Measurements from ENCODE around the gene HHAT.

HHAT gene

DNA sequence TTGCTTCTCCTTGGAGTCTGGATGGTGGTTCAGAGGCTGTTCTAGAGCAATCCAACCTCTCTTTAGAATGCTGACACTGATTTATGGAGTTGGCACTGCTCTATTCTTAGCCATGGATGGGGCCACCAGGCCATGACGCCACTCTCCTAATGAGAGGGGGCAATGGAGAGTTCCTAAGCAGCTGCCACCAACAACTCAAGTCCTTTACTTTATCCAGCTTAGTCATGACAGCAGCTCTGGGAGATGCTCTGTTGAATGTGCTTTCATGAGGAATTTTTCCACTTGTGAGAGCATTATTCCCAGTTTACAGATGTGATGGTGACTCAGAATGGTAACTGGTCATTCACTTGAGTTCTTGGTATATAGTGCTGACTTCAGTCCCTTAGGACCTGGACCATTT, 366.3 kb downstream of the HHAT start:
- DNase-seq: no peak

- DNase-seq: no peak
Measured at GRCh38 chr1:210696709-210697108, 368.0 kb downstream of the HHAT start.

DNA sequence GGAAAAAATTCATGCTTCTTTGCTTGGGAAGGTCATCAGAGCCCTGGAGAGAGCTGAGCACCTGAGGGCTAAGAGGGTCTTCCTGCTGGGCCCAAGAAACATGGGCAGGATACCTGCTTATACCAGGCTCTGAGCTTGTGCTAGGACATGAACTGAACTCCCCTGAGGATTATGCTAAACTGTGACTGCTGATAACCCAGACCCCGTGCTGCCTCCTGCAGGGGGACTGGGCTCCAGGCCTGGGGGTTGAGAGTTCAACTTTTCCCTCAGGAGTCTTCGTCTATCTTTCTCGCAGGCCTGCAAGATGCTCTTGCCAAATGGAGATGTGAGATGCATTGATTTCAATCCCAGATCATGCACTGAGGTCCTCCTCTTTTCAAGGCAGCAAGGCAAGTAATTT, 368.5 kb downstream of the HHAT start:
- no peak for DNase-seq

- no peak for DNase-seq
Measured at GRCh38 chr1:210698661-210699060, 370.0 kb downstream of the HHAT start.

GRCh38 chr1:210700083-210700482, 371.4 kb downstream of the HHAT start:
- no peak for DNase-seq

GRCh38 chr1:210700511-210700910, 371.8 kb downstream of the HHAT start:
- no peak for DNase-seq

DNA sequence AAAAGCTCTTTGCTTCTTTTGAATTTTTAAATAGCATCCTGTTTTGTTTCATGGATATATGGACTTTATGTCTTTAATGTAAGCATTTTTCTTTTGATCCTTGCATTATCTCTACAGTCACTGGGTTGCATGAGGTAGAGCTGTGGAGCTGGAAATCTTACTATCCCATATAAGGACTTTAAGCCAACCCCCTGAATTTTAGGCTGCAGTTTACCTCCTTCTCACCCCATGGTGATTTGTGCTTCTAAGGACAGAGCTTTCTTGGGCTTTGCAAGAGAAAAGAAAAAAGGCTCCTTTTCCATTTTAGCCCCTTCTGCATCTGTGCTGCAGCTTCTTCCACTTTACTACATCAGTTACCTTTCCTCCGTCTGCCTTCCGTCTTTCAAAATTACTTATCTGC, 373.8 kb downstream of the HHAT start:
- no peak for DNase-seq

DNA sequence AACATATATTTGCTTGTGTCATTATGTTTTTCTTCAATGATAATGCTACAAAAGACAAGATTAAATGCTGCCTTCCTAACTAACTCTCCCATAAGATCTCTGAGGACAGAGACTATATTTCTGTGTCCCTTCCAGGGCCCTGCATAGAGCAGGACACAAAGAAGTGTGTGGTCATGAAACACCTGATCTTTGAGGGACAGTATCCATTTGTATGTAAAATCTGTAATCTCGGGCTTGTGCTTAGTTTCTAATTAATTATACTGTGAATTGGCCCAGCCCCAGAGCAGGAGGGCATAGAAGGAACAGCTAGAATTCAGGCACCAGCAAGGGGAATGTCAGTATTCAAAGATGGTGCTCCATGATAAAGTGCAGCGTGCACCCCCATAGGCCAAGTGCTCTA, 374.9 kb downstream of the HHAT start:
- no peak for DNase-seq

DNA sequence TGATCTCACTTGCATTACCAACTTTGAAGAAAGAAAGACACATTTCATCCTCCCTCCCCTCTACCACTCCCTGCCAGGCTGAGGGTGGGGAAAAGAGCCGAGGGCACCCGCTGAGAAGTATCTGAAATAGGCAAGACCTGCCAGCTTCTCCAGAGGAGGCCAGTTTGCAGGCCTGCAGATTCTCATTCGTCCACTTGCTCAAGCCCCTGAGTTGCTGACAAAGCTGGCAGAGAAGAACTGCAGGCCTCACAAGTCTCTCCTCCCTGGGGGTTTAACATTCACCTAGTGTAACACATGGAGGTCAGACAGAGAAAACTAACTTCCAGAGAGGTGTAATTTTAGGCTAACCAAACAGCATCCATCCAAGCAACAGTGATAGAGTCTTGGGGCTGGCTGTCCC, 376.4 kb downstream of the HHAT start:
- no peak for DNase-seq

DNA sequence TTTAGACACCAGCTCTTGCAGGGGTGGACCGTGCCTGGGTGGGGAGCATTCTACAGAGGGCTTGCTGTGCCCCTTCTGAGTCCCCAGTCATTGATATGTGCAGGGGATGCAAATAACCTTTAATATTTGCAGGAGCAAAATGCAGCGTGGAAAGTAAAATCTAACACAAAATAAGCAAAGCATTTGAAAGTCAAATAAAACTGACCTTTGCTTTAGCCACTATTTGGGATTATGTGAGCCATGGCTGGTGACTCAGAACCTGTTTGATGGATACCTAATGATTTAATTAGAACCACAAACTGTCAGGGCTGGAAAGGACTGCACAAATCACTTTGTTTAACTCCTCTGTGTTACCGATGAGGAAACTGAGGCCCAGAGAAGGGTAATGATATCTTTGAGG, 377.5 kb downstream of the HHAT start:
- no peak for DNase-seq

DNA sequence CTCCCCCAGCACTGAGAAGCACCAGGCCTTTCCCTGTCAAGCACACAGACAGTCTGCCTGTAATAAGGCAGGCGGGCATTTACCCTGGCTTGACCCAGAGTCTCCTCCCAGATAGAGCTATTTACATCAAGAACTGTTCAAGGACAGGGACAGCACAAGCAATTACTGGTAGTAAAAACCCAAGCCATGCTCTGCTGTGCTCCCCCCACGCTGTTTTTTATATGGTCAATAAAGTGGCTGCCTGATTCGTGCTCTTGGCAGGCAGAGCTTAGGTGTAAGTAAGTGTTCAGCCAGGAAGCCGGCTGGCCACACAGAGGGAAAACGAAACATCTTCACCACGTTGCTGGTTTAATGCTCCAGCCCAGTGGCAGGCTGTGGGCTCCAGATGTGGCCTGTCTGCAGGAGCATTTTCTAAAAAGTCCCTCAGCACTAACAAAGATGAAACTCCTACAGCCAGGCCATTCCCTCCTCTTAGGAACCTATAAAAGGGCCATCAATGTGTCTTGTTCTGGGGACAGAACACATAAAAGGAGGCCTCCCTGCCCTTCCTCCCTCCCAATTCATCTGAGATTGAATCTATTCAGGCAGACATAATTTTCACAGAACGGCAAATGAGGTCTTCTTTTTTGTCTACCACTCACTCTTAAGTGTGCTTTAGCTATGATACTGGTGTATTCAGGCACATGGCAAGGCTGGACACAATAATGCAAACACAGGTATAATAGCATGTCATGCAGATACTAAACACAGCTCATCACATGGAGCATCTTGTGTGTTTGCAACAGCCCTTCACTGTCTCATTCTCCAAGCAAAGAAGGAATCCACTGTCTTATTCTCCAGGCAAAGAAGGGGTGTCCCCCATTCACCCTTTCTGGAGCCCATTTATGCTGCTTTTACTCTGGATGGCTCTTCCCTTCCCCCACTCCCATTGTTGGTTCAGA, 378.9 kb downstream of the HHAT start:
- no peak for DNase-seq

- no peak for DNase-seq
Measured at GRCh38 chr1:210709701-210710100, 381.0 kb downstream of the HHAT start.

DNA sequence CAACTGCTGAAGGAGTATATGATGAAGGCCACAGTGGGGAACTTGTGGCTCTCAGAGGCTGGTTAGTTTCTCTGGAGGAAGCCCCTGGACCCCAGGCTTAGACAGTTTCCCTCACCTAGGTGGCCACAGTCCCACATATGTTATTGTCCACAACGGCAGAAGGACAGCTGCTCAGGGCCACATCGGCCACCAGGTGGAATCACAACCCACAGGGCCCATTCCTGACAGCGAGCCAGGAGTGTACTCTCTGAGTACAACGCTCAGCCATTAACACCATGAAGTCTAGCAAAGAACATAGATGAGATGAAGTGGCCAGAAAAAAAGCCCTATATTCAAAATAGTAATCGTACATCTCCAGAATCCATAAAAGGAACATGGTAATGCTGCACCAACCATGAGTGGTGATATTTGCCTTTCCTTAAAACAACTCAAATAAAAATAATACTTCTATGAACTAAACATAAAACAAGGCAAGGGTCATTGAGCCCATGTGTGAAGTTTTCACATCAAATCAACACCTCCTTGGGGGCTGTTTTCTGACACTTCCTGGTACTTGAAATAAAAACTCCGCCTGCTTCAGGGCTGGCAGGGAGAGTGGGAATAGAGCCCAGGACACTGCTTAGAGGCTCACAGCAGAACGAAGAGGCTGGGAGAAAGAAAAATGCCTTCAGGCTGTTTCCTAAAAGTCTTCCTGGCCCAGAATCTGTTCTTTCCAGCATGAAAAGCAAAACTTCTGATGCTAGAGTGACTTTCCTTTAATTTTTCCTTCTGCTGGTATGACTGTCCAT, 383.3 kb downstream of the HHAT start:
- no peak for DNase-seq

DNA sequence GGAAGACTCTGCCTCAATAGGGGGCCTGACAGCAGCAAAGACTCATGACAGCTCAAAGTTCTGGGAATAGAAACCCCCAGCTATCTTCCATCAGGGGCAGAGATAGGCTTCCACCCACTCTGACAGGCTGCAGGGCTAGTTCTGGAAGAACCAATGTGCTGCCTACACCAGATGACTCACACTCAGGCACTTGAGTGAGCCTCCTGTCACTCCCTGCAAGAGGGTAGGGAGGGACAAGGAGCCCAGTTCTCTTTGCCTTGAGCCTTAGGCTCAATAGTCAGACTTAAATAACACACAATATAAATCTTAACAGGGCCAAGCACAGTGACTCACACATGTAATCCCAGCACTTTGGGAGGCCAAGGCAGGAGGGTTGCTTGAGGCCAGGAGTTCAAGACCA, 386.4 kb downstream of the HHAT start:
- DNase-seq: peak; percentile 71

GRCh38 chr1:210722410-210723081, 393.8 kb downstream of the HHAT start:
- DNase-seq: no peak

- no peak for DNase-seq
Measured at GRCh38 chr1:210723646-210724045, 394.9 kb downstream of the HHAT start.

- no peak for DNase-seq
Measured at GRCh38 chr1:210724768-210725167, 396.1 kb downstream of the HHAT start.

Measured in islet precursor cell (in vitro differentiated cells).